Pons (tissue), 1 donor: ENCODE results near the gene EPS8L1.
"Not testable (repeated sequence)": the region's sequence is repeated elsewhere in the genome, so short reads cannot be mapped to it uniquely, and the experiment has no call there.

ENCODE experiments used
- DNase-seq: peaks from one replicate; pipeline ENCODE4 v3.0.0-alpha.2; 2016; ENCODE audit warnings: low spot score

EPS8L1 gene

DNA sequence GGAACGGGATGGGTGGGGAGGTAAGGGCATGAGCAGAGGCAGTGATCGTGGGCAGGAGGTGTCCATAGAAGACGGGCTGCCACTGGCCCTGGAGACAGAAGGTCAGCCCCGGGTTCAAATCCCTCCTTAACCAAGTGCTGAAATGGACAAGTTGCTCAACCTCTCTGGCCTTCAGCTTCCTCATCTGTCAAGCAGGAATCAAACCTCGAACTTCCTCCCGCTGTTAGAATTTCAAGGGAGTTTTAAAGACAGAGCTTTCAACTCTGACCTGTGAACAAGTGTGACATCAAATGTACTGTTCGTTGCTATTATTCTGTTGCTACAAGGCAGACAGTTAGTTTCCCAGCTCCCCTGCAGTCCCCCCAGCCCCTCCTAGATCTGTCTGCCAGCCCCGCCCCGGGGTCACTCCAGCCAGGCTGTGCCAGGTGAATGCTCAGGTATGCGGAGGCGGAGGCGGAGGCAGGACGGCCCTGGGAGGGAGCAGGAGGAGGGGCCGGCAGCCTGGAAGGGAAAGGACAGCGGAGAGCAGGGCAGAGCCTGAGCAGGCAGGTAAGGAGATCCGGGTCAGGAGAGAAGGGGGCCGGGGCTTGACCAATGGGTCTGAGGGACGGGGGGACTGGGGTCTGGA, at the start of gene EPS8L1:
TSS of gene EPS8L1 (plus strand) at position 499 of the 628 bp plus-strand sequence. CDS start 576 bp downstream, outside the sequence.
- no peak for DNase-seq

DNA sequence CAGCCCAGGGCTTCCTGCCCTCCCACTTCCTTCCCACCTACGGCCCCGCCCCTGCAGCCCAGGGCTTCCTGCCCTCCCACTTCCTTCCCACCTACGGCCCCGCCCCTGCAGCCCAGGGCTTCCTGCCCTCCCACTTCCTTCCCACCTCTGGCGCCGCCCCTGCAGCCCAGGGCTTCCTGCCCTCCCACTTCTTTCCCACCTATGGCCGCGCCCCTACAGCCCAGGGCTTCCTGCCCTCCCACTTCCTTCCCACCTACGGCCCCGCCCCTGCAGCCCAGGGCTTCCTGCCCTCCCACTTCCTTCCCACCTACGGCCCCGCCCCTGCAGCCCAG, 48.6 kb upstream of the EPS8L1 start:
- DNase-seq, result not testable (repeated sequence)

DNA sequence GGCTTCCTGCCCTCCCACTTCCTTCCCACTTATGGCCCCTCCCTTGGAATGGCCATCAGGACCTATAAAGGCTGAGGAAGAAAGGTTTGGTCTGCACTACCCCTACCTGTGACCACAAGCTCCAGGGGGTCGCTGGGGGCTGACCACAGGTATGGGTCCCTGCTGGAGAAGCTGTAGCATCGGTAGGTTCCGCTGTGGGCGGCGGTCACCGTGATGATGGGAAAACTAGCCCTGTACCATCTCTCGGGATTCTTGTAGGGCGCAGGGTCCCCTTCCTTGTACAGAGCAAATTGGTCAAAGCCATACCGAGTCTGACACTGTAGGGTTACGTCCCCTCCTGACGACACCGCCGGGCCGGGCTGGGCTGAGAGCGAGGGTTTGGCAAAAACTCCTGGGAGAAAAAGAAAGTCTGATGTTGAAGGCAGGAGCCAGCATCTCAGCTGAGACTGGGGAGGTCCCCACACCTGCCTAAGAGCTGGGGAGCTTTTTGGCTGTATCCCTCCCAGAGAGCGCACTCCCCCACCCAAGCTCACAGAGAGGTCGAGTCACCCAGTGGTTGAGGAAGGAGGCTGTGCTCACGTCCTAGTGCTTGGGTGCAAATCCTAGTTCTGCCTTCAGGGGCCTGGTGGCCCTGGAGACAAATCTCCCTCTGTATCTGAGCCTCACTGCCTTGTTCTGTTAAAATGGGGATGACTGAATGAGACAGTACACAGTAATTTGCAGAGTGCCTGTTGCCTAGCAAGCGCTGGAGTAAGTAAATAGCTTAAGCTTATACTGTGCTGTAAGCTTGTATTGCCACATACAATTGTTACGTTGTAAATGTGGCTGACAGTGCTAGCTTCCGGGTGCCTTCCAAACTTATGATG, 48.0 kb upstream of the EPS8L1 start:
- no peak for DNase-seq

DNA sequence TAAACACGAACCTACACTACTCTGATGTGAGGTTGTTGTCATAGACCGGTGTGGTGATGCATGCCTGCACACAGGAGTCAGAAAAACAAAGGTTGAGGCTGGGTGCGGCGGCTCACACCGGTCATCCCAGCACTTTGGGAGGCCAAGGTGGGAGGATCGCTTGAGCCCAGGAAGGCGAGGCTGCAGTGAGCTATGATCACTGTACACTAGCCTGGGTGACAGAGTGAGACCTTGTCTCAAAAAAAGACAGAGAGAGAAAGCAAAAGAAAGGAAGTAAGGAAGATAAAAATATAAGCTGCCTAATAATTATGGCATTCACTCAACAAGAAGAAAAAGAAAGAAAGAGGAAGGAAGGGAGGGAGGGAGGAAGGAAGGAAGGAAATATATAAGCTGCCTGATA, 46.9 kb upstream of the EPS8L1 start:
- no peak for DNase-seq

DNA sequence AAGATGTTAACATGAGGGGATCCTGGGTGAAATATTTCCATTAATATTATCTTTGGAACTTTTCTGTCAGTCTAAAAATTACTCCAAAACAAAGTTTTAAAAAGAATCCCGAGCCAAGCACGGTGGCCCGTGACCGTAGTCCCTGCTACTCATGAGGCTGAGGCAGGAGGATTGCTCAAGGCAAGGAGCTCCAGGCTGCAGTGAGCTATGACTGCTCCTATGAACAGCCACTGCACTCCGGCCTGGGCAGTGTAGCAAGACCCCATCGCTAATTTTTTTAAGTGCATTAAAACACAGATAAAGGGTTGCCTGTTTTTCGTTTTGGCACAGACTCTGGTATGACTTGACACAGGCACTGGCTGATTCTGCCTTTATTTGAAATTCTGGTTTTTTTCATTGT, 44.5 kb upstream of the EPS8L1 start:
- DNase-seq, result no peak

DNA sequence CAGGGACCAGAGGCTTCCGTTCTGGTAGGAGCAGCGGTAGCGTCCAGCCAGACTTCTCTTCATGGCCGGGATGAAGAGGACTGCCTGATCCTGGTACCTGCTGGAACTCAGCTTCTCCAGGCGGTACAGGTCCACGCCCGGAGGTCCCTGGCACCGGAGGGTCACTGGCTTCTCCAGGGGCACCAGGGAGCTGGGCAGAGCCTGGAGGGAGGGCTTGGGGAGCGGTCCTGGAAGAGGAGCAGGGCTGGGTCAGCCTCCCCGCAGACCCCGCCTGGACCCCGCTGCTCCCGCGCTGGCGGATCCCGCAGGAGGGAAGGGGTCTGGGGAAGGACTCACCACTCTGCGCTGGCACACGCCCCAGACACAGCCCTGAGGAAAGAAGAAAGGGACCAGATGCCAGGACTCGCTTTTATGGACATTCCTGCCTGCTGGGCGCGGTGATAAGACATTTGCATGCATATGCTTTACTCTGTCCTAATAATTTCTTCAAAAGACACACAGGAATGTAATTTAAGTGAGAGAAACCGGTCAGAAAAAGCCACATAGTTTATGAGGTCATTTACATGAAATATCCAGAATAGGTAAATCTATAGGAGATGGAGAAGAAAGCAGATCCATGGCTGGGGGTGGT, 43.4 kb upstream of the EPS8L1 start:
- DNase-seq, result no peak

DNA sequence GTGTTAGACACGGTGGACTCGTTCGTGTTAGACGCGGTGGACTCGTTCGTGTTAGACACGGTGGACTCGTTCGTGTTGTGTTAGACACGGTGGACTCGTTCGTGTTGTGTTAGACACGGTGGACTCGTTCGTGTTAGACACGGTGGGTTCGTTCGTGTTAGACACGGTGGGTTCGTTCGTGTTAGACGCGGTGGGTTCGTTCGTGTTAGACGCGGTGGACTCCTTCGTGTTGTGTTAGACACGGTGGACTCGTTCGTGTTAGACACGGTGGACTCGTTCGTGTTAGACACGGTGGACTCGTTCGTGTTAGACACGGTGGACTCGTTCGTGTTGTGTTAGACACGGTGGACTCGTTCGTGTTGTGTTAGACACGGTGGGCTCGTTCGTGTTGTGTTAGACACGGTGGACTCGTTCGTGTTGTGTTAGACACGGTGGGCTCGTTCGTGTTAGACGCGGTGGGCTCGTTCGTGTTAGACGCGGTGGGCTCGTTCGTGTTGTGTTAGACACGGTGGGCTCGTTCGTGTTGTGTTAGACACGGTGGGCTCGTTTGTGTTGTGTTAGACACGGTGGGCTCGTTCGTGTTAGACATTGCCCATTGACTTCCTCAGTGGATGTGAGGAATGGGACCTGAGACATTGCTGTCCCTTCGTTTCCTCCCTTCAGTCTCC, 42.6 kb upstream of the EPS8L1 start:
- DNase-seq, result not testable (repeated sequence)

DNA sequence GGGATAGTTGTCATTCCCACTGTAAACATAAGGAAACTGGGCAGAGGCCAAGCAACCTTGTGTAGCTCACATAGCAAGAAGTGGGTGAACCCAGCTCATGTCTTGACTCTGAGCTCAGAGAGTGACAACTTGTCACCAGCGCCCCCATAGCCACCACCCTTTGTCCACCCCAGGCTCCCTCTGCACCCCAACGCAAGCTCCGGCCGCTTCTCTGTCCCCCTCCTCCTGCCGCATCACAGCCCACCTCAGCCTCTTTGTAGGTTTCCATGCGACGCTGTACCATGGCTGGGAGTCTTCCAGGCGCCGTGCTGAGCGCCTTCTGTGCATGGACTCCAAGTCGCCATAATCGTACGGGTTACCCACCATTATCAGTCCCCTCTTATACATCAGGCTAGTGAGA, 40.9 kb upstream of the EPS8L1 start:
- DNase-seq, result no peak

DNA sequence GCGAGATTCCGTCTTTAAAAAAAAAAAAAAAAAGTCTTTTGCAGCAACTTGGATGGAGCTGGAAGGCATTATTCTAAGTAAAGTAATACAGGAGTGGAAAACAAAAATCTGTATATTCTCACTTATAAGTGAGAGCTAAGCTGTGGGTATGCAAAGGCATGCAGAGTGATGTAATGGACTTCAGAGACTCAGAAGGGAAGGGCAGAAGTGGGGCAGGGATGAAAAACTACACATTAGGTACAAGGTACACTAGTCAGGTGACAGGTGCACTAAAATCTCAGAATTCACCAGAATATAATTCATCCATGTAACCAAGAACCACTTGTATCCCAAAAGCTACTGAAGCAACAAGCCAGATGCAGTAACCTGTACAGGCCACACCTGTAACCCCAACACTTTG, 39.6 kb upstream of the EPS8L1 start:
- no peak for DNase-seq

DNA sequence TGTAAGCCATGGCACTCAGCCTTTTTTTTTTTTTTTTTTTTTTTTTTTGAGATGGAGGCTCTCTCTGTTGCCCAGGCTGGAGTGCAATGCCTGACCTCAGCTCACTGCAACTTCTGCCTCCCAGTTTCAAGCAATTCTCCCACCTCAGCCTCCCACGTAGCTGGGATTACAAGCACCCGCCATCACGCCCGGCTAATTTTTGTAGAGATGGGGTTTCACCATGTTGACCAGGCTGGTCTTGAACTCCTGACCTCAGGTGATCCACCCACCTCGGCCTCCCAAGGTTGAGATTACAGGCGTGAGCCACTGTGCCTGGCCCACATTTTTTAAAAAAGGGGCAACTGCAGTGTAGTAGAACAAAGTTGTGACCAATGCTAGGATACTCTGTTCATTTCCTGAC, 38.1 kb upstream of the EPS8L1 start:
- not testable (repeated sequence) for DNase-seq

DNA sequence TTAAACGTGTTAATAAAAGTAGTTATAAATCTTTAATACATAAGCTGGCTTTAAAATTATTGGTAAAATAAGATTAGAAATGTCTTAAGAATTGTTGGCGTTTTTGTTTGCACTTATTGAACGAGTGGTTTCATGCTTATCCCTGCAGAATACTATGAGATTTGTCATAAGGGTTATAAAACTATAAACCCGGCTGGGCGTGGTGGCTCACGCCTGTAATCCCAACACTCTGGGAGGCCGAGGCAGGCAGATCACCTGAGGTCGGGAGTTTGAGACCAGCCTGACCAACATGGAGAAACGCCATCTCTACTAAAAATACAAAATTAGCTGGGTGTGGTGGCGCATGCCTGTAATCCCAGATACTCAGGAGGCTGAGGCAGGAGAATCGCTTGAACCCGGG, 35.0 kb upstream of the EPS8L1 start:
- DNase-seq, result not testable (repeated sequence)

DNA sequence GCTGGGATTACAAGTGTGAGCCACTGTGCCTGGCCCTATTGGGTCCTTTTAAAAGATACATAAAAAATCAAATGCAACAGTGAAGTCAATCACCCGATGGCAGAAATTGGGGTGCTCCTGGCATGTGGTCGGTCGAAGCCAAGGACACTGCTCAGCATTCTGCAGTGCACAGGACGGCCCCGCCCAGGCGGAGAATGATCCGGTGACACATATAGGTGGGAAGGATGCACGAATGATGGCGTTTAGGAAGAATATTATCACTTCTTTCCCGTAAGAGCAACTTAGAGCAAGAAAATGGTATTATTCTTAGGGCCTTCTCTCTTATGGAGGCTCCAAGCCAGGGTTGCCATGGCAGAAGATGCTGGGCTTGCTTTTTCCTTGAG, 34.4 kb upstream of the EPS8L1 start:
- no peak for DNase-seq

DNA sequence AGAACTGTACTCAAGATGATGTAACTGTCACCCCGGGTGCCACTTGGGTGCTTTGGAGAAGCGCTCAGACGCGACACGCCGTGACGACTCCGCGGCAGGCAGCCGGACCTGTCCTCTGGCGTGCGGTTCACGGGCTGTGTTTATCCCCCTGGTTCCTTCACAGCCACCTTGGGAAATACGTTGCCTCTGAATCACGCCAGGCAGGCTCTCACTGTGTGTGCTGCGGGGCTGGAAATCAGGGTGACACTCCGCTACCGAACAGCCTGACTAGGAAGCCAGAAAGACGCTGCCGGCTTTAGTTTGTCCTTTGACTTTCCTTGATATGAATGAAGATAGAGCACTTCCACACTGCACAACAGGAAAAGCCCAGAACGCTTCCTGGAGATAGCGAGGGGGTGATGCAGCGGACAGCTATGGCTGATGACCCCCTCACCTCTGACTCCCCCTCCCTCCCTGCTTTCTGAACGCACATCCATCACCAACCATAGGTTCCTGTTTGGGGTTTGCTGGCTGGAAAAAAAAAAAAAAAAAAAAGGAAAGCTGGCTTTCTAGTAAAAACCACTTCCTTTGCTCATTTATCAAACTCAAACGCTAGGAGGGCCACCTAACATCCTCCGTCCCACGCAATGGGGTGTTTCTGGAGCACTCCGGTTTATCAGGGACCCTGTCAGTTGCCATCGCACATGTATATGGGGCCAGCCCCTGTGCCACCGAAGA, 33.9 kb upstream of the EPS8L1 start:
- no peak for DNase-seq

DNA sequence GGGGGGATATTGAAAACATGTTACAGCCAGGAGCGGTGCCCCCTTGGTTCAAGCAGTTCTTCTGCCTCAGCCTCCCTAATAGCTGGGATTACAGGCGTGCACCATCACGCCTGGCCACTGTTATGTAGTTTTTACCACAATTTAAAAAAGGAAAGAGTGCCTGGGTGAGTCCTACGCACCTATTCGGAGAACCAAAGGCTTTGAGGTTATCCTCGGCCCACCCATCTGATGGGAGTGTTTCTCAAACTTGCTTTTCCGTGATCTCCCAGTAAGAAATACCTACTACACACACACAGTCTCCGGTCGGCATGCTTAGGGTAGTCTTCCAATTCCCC, 33.4 kb upstream of the EPS8L1 start:
- no peak for DNase-seq

DNA sequence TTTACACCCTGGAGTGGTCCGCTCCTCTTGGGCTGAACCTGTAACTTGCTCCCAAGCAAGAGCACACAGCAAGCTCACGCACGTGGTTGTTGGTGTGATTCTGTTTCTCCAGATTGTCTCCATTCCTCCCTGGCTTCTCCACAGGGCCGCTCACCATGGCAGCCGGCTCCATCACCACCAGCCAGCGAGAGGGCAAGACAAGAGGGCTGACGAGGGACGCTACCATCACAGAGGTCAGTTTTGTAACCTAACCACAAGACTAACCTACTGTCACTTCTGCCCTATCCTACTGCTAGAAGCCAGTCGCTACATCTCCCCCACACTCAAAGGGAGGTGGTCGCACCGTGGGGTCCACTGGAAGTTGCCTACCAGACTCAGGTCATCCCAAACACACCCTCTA, 33.0 kb upstream of the EPS8L1 start:
- no peak for DNase-seq

DNA sequence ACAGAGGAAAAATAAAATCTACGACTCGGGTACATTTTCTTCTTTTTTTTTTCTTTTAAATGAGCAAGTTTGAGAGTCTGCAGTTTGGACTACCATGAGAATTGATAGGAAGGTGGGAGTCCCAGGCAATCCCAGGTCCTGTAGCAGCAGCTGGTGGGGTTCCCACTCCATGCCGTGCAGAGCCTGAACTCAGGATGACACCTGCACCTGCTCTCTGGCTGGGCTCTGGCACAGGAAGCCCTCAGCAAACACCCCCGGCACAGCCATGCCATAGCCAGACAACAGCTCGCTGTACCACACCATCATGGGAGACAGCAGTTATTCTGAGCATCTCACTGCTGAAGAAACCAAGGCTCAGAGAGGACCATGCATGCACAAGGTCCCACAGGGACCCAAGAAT, 31.4 kb upstream of the EPS8L1 start:
- no peak for DNase-seq

DNA sequence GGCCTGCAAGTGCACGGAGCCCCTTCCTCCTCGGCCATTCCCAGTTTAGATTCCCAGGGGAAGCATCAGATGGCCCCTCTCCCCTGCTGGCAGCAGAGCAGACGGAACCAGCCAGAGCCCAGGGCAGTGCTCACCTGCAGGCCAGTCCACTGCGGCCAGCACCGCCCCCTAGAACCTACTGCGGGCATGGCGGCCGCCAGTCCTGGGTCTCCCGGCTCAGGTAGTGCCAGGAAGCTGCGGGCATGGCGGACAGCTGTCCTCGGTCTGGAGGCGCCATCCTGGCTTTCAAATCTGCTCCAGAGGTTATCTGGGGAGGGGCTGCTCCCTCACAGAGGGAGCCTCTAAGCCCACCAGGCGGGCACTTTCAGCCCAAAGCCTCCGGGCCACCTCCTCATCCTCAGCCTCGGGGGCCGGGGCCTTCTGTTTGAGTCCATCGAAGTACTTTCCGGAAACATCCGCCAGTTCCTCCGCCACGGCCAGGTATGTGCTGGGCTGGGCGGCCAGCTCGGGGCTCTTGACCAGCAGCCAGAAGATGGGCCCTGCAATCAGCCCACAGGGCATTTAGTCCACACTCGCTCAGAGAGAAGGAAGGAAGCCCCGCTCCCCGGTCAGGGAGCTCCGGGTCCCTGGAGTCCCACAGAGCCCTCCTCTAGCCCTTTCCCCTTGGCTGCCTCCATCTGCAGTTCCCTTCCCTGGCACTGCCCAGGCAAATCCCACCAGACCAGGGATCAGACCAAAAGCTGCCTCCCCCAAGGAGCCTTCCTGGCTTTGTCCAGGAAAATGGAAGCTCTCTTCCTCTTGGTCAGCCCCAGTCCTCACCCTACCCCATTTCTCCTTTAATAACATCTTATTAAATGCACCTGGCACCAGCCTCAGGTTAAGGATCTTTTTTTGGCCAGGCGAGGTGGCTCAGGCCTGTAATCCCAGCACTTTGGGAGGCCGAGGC, 30.6 kb upstream of the EPS8L1 start:
- no peak for DNase-seq

DNA sequence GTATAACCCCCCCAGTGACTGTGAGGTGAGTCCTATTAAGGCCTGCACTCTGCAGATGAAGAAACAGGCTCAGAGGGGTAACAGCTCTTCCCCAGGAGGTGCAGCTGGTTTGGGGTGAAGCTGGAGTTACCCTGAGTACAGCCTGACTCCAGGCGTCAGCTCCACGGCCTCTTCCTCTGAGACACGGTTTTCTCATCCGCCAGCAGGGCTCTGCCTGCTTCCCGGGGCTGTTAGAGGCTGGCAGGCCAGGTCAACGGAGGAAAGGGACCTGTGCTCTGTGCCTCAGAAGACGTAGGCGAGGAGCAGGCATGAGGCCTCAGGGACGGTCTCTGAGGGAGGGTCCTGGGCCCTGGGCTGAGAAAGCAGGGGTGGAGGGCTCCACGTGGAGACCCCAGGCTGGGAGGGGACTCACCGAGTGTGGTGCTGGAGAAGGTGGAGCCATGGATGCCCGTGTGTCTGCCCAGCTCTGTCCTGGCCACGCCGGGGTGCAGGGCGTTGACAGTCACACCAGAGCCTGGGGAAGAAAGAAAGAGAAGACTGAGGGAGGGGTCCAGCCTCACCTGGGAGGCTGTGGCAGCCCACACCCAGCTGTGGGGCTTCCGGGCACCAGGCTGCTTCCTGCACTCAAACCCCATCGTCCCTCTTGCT, 28.6 kb upstream of the EPS8L1 start:
- DNase-seq, result no peak

DNA sequence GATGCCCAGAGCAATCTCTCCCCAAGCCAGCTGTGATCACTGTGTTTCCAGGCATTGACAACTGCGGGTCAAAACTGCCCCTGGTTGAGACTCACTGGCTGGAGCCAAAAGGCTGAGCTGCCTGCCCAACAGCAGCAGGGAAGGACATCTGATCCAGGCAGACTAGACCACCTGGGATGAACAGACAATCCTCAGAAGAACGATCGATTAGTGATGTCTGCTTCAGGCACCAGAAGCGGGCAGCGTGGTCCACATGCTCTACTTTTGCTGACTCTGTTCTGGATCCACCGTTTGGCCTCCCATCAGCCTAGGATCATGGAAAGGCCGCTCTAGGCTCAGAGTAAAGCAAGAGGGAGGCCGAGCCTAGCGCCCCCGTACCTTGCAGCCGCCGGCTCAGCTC, 27.7 kb upstream of the EPS8L1 start:
- DNase-seq, result no peak

DNA sequence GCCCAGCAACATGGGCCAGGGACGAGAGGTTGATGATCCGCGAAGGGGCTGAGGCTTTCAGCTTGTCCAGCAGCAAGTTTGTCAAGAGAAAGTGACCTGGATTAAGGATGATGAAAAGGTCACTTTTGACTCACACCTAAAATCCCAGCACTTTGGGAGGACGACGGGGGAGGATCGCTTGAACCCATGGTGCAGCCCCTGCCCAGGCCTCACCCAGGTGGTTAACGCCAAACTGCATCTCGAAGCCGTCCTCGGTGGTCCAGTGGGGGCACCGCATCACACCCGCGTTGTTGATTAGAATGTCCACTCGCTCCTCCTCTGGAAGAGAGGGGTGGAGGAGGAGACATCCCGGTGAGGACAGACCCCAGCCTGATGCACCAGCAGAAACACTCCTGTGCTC, 27.2 kb upstream of the EPS8L1 start:
- no peak for DNase-seq
